ENCODE results near the gene FAM110C.

DNA sequence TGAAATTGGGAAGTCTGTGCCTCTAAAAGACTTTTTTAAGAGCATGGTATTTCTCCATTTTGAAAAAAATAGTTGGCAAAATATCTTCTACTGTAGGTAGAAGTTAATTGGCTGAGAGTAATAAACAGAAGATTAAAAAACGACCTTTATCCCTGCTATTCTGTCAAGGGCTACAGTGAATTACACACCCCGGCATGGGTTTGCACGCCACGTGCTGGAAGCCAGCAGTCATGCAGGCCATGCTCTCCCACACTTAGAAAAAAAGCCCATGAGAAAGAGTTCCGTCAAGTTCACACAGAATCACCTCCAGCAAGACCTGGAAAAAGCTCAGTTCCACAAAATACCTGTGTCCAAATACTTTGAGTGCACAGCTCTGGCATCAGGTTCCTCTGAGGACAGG is 26.8 kb downstream of the FAM110C start:
- TF ChIP-seq, protein P1, sequence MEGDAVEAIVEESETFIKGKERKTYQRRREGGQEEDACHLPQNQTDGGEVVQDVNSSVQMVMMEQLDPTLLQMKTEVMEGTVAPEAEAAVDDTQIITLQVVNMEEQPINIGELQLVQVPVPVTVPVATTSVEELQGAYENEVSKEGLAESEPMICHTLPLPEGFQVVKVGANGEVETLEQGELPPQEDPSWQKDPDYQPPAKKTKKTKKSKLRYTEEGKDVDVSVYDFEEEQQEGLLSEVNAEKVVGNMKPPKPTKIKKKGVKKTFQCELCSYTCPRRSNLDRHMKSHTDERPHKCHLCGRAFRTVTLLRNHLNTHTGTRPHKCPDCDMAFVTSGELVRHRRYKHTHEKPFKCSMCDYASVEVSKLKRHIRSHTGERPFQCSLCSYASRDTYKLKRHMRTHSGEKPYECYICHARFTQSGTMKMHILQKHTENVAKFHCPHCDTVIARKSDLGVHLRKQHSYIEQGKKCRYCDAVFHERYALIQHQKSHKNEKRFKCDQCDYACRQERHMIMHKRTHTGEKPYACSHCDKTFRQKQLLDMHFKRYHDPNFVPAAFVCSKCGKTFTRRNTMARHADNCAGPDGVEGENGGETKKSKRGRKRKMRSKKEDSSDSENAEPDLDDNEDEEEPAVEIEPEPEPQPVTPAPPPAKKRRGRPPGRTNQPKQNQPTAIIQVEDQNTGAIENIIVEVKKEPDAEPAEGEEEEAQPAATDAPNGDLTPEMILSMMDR (IDR thresholded peaks at IDR 0.05), result no peak
- no peak for TF ChIP-seq POLR2A (IDR thresholded peaks at IDR 0.05)

Measured in esophagus squamous epithelium (tissue), 4 donors.